ENCODE results near the gene FAM13C. TPM values are rescaled to one million over a fixed set of nuclear protein-coding genes. Genes with fewer than 3 reads are reported as not detected.
"Not testable (repeated sequence)": the region's sequence is repeated elsewhere in the genome, so short reads cannot be mapped to it uniquely, and the experiment has no call there.

FAM13C gene
- polyA plus RNA-seq, 1 of the 3 experiments (the other 2 are of a cell fraction): 7.6 TPM

- POLR2A ChIA-PET: not testable (repeated sequence)
- CTCF ChIA-PET: interaction anchor here (1.7 kb wide), 1 partner anchor 271 kb away, joined by 5 read pairs; no protein-coding TSS in a partner anchor
These were observed 138.8 kb downstream of the FAM13C start for GRCh38 chr10:59223597-59223996.

GRCh38 chr10:59222788-59223187, 139.6 kb downstream of the FAM13C start:
- DNase-seq: no peak
- H3K4me2 ChIP-seq: no peak overlapping the region
- H4K20me1 ChIP-seq (ENCODE audit: insufficient read depth): no peaks in the 10 kb centered on the region
- POLR2A ChIA-PET: no interaction called here
- H3K27me3 ChIP-seq (ENCODE audit: insufficient read depth): no peaks in the 10 kb centered on the region
- no peak overlapping the region for H2AFZ ChIP-seq (ENCODE audit: low read depth)
- H3F3A ChIP-seq (replicated peaks; ENCODE audit: insufficient read depth): no peaks in the 10 kb centered on the region
- no peaks in the 10 kb centered on the region for H3K36me3 ChIP-seq (replicated peaks in 1 of 2; ENCODE audit: control insufficient read depth in 1 of 2, insufficient read depth in 2 of 2, low read length in 1 of 2)
- no peaks in the 10 kb centered on the region; a peak in 1 of 4 replicates for H3K4me1 ChIP-seq (ENCODE audit: control insufficient read depth in 1 of 2, insufficient read depth in 2 of 2, low read depth in 1 of 2, low read length in 1 of 2)
- TF ChIP-seq NFIC (IDR thresholded peaks at IDR 0.05; ENCODE audit: borderline replicate concordance) (no peak), GABPA (IDR thresholded peaks at IDR 0.05; ENCODE audit: low read depth) (no peak), CHD2 (IDR thresholded peaks at IDR 0.05; ENCODE audit: low read length, partially characterized antibody) (no peak), YY1 (IDR thresholded peaks at IDR 0.05; ENCODE audit: low read depth) (no peak), FOXM1 (IDR thresholded peaks at IDR 0.05; ENCODE audit: low read depth) (no peak), EP300 (IDR thresholded peaks at IDR 0.05; ENCODE audit: borderline replicate concordance in 1 of 2, low read depth in 1 of 2, low read length in 1 of 2) (no peak)
- H3K27ac ChIP-seq (ENCODE audit: low read depth in 2 of 2, low read length in 1 of 2): no peak overlapping the region; a peak in 2 of 4 replicates
- H3K9me3 ChIP-seq: no peaks in the 10 kb centered on the region
- no peak overlapping the region for H3K4me3 ChIP-seq (ENCODE audit: low read depth in 2 of 2, low read length in 1 of 2)
- no peaks in the 10 kb centered on the region for H3K9me2 ChIP-seq
- no peak overlapping the region for H3K9ac ChIP-seq
- CTCF ChIA-PET: interaction anchor here (1.7 kb wide), 2 partner anchors 8 to 270 kb away, joined by 5 read pairs; no protein-coding TSS in a partner anchor
- no peaks in the 10 kb centered on the region for H3K79me2 ChIP-seq (ENCODE audit: insufficient read depth)

More at GRCh38 chr10:59223597-59223996, 138.8 kb downstream of the FAM13C start:
- DNase-seq; H3K4me3 ChIP-seq (ENCODE audit: low read depth in 2 of 2, low read length in 1 of 2); H3K27me3 ChIP-seq (ENCODE audit: insufficient read depth); H3K9me3 ChIP-seq; H2AFZ ChIP-seq (ENCODE audit: low read depth); H3K79me2 ChIP-seq (ENCODE audit: insufficient read depth); H3K9ac ChIP-seq; H3K4me2 ChIP-seq; H3F3A ChIP-seq (replicated peaks; ENCODE audit: insufficient read depth); H3K36me3 ChIP-seq (replicated peaks in 1 of 2; ENCODE audit: control insufficient read depth in 1 of 2, insufficient read depth in 2 of 2, low read length in 1 of 2); H3K9me2 ChIP-seq; H4K20me1 ChIP-seq (ENCODE audit: insufficient read depth); H3K27ac ChIP-seq (ENCODE audit: low read depth in 2 of 2, low read length in 1 of 2); H3K4me1 ChIP-seq (ENCODE audit: control insufficient read depth in 1 of 2, insufficient read depth in 2 of 2, low read depth in 1 of 2, low read length in 1 of 2): not testable (repeated sequence)
- 90% methylated on average over 2 of the region's 2 CpGs for WGBS (ENCODE audit: low lambda C conversion rate)

GRCh38 chr10:59216178-59216869, 146.0 kb downstream of the FAM13C start:
- Histone ChIP-seq H3K27ac (ENCODE audit: low read depth in 2 of 2, low read length in 1 of 2) (no peak overlapping the region), H4K20me1 (ENCODE audit: insufficient read depth) (no peaks in the 10 kb centered on the region), H3K9me2 (no peaks in the 10 kb centered on the region; the same call in 1 of the 2 replicates), H3K36me3 (replicated peaks in 1 of 2; ENCODE audit: control insufficient read depth in 1 of 2, insufficient read depth in 2 of 2, low read length in 1 of 2) (no peaks in the 10 kb centered on the region), H3F3A (replicated peaks; ENCODE audit: insufficient read depth) (no peaks in the 10 kb centered on the region), H2AFZ (ENCODE audit: low read depth) (no peak overlapping the region), H3K4me2 (no peak overlapping the region), H3K79me2 (ENCODE audit: insufficient read depth) (no peaks in the 10 kb centered on the region), H3K27me3 (ENCODE audit: insufficient read depth) (no peaks in the 10 kb centered on the region), H3K9ac (no peak overlapping the region), H3K9me3 (no peaks in the 10 kb centered on the region), H3K4me3 (ENCODE audit: low read depth in 2 of 2, low read length in 1 of 2) (no peak overlapping the region), H3K4me1 (ENCODE audit: control insufficient read depth in 1 of 2, insufficient read depth in 2 of 2, low read depth in 1 of 2, low read length in 1 of 2) (peaks cover 0 to 3% of the 10 kb centered on the region in 2 experiments; a peak in 2 of 4 replicates)
- DNase-seq: no peak
- TF ChIP-seq TCF12 (IDR thresholded peaks at IDR 0.05): no peak
- no peak for TF ChIP-seq YY1 (IDR thresholded peaks at IDR 0.05; ENCODE audit: low read depth)
- TF ChIP-seq RFX5 (IDR thresholded peaks at IDR 0.05; ENCODE audit: low read length): no peak
- TF ChIP-seq, protein P1, sequence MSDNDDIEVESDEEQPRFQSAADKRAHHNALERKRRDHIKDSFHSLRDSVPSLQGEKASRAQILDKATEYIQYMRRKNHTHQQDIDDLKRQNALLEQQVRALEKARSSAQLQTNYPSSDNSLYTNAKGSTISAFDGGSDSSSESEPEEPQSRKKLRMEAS (IDR thresholded peaks at IDR 0.05; ENCODE audit: low read depth): no peak
- TF ChIP-seq RCOR1 (IDR thresholded peaks at IDR 0.05; ENCODE audit: low read length): no peak
- TF ChIP-seq FOXJ3 (CRISPR knock-in tag; IDR thresholded peaks at IDR 0.05): no peak
- no peak for TF ChIP-seq MXI1 (IDR thresholded peaks at IDR 0.05; ENCODE audit: low read depth, low read length)
- TF ChIP-seq EP300 (IDR thresholded peaks at IDR 0.05; ENCODE audit: borderline replicate concordance in 1 of 2, low read depth in 1 of 2, low read length in 1 of 2): no peak
- no peak for TF ChIP-seq TEAD4 (IDR thresholded peaks at IDR 0.05; ENCODE audit: borderline replicate concordance, insufficient read depth)
- TF ChIP-seq CTCF (IDR thresholded peaks at IDR 0.05): no peak
- no peak for TF ChIP-seq RXRA (IDR thresholded peaks at IDR 0.05; ENCODE audit: borderline replicate concordance, low read depth)
- TF ChIP-seq, protein P2, sequence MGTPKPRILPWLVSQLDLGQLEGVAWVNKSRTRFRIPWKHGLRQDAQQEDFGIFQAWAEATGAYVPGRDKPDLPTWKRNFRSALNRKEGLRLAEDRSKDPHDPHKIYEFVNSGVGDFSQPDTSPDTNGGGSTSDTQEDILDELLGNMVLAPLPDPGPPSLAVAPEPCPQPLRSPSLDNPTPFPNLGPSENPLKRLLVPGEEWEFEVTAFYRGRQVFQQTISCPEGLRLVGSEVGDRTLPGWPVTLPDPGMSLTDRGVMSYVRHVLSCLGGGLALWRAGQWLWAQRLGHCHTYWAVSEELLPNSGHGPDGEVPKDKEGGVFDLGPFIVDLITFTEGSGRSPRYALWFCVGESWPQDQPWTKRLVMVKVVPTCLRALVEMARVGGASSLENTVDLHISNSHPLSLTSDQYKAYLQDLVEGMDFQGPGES (IDR thresholded peaks at IDR 0.05; ENCODE audit: low read depth, low read length): no peak
- ChIA-PET POLR2A (no interaction called here), CTCF (interaction anchor here (1.2 kb wide), 1 partner anchor 406 kb away, joined by 3 read pairs; no protein-coding TSS in a partner anchor)
- 64% methylated on average over 4 of the region's 4 CpGs for WGBS (ENCODE audit: low lambda C conversion rate)
